Measurements from ENCODE around the gene AXIN2. TPM values are rescaled to one million over a fixed set of nuclear protein-coding genes. Genes with fewer than 3 reads are reported as not detected.

The AXIN2 gene
- polyA plus RNA-seq, 1 donor from 2014 or later = 26.7 TPM

DNA sequence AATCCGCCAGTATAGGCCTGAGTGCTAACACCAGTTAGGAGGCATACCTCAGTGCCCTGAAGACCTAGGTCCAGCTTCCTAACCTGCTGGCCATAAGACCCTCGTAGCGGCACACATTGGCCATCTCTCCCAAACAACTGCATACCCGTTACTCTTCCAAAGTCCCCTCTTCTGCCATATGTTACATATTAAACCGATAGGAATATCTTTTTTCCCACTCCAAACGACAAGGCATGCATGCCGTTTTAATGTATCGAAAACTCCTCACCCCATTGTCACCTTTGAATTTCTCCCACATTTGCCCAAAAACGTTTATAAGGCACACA is 721 bp upstream of the AXIN2 start:
- Histone ChIP-seq H2AFZ (ENCODE audit: low read depth, low read length) (no peak overlapping the region), H3K9ac (ENCODE audit: low read length) (peak overlapping the region; percentile 52), H3K4me3 (ENCODE audit: low read length) (no peak overlapping the region), H3K4me2 (ENCODE audit: low read length) (peak overlapping the region; percentile 68), H3K27ac (ENCODE audit: low read length) (peak overlapping the region; percentile 57), H3K9me3 (ENCODE audit: low read length) (no peaks in the 10 kb centered on the region), H4K20me1 (ENCODE audit: insufficient read depth) (peaks cover 20% of the 10 kb centered on the region), H3F3A (ENCODE audit: insufficient read depth, low read length, poor library complexity, severe bottlenecking) (no peaks in the 10 kb centered on the region), H3K9me2 (ENCODE audit: insufficient read depth, low read length) (no peaks in the 10 kb centered on the region), H3K27me3 (ENCODE audit: insufficient read depth, low read depth, low read length) (no peaks in the 10 kb centered on the region), H3K36me3 (ENCODE audit: insufficient read depth, low read length) (no peaks in the 10 kb centered on the region), H3K79me2 (replicated peaks; ENCODE audit: insufficient read depth, low read length) (no peaks in the 10 kb centered on the region)
- no peak for TF ChIP-seq EZH2 (IDR thresholded peaks at IDR 0.05; ENCODE audit: borderline replicate concordance, insufficient read depth, low read length, poor library complexity, severe bottlenecking)
- no peak for TF ChIP-seq TAF1 (IDR thresholded peaks at IDR 0.05; ENCODE audit: low read depth)
- TF ChIP-seq, protein P1, sequence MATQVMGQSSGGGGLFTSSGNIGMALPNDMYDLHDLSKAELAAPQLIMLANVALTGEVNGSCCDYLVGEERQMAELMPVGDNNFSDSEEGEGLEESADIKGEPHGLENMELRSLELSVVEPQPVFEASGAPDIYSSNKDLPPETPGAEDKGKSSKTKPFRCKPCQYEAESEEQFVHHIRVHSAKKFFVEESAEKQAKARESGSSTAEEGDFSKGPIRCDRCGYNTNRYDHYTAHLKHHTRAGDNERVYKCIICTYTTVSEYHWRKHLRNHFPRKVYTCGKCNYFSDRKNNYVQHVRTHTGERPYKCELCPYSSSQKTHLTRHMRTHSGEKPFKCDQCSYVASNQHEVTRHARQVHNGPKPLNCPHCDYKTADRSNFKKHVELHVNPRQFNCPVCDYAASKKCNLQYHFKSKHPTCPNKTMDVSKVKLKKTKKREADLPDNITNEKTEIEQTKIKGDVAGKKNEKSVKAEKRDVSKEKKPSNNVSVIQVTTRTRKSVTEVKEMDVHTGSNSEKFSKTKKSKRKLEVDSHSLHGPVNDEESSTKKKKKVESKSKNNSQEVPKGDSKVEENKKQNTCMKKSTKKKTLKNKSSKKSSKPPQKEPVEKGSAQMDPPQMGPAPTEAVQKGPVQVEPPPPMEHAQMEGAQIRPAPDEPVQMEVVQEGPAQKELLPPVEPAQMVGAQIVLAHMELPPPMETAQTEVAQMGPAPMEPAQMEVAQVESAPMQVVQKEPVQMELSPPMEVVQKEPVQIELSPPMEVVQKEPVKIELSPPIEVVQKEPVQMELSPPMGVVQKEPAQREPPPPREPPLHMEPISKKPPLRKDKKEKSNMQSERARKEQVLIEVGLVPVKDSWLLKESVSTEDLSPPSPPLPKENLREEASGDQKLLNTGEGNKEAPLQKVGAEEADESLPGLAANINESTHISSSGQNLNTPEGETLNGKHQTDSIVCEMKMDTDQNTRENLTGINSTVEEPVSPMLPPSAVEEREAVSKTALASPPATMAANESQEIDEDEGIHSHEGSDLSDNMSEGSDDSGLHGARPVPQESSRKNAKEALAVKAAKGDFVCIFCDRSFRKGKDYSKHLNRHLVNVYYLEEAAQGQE (IDR thresholded peaks at IDR 0.05; ENCODE audit: borderline replicate concordance) = no peak
- TF ChIP-seq POLR2AphosphoS5 (IDR thresholded peaks at IDR 0.05) = no peak
- TF ChIP-seq EP300 (conservative IDR thresholded peaks at IDR 0.05; ENCODE audit: poor library complexity, severe bottlenecking) = no peak
- no peak for TF ChIP-seq MXI1 (conservative IDR thresholded peaks at IDR 0.05; ENCODE audit: poor library complexity, severe bottlenecking)
- TF ChIP-seq SMC3 (conservative IDR thresholded peaks at IDR 0.05; ENCODE audit: poor library complexity) = no peak
- TF ChIP-seq RAD21 (conservative IDR thresholded peaks at IDR 0.05) = no peak
- TF ChIP-seq, protein P2, sequence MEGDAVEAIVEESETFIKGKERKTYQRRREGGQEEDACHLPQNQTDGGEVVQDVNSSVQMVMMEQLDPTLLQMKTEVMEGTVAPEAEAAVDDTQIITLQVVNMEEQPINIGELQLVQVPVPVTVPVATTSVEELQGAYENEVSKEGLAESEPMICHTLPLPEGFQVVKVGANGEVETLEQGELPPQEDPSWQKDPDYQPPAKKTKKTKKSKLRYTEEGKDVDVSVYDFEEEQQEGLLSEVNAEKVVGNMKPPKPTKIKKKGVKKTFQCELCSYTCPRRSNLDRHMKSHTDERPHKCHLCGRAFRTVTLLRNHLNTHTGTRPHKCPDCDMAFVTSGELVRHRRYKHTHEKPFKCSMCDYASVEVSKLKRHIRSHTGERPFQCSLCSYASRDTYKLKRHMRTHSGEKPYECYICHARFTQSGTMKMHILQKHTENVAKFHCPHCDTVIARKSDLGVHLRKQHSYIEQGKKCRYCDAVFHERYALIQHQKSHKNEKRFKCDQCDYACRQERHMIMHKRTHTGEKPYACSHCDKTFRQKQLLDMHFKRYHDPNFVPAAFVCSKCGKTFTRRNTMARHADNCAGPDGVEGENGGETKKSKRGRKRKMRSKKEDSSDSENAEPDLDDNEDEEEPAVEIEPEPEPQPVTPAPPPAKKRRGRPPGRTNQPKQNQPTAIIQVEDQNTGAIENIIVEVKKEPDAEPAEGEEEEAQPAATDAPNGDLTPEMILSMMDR (IDR thresholded peaks at IDR 0.05; ENCODE audit: poor library complexity, severe bottlenecking) = no peak

DNA sequence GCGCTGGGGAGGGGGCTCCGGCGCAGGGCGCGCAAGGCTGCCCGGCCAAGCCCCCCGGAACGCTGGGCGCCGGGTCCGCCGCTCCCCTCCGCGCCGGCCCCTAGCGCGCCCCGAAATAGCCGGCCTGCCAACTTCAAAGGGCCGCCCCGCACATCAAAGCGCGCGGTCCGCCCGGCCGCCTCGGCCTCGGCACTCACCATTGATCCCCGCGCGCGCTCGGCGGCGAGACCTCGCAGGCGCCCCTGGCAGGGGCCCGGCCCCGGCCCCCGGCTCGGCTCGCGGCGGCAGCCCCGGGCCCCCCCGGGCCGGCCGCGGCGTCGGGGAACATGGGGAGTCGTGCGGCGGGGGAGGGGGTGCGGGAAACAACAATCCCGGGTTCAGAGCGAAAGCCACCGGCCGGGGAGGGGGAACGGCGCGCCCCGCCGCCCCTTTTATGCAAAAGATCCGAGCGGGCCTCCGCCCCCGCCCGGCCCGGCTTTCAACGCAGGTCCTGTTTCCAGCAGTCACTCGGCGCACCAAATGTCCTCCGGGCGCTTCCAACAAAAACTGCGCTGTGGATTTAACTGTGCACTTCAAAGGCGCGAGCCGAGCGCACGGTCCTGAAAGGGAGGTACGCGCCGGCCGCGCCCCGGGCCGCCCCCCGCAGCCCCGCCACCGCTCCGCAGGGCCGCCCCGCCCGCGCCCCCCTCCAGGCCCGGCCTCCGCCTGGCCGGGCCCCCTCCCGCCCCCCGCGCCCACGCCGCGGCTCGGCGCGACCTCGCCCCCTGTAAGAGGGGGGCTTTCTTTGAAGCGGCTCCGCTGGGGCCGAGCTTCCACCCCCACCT is 608 bp downstream of the AXIN2 start:
- no peak overlapping the region for H3K4me3 ChIP-seq (ENCODE audit: low read length)
- H3K9me3 ChIP-seq (ENCODE audit: low read length) = no peaks in the 10 kb centered on the region
- H3K27ac ChIP-seq (ENCODE audit: low read length) = peak overlapping the region; percentile 77

More for the DNA sequence above, 608 bp downstream of the AXIN2 start:
- Histone ChIP-seq H3F3A (ENCODE audit: insufficient read depth, low read length, poor library complexity, severe bottlenecking) (no peaks in the 10 kb centered on the region), H3K4me2 (ENCODE audit: low read length) (no peak overlapping the region), H3K79me2 (replicated peaks; ENCODE audit: insufficient read depth, low read length) (no peaks in the 10 kb centered on the region), H3K36me3 (ENCODE audit: insufficient read depth, low read length) (no peaks in the 10 kb centered on the region), H3K27me3 (ENCODE audit: insufficient read depth, low read depth, low read length) (no peaks in the 10 kb centered on the region), H2AFZ (ENCODE audit: low read depth, low read length) (no peak overlapping the region), H3K9ac (ENCODE audit: low read length) (peak overlapping the region; percentile 86), H3K9me2 (ENCODE audit: insufficient read depth, low read length) (no peaks in the 10 kb centered on the region), H4K20me1 (ENCODE audit: insufficient read depth) (peaks cover 25% of the 10 kb centered on the region)
- TF ChIP-seq, protein P1 (IDR thresholded peaks at IDR 0.05; ENCODE audit: borderline replicate concordance) = no peak
- TF ChIP-seq SMC3 (conservative IDR thresholded peaks at IDR 0.05; ENCODE audit: poor library complexity) (no peak), TAF1 (IDR thresholded peaks at IDR 0.05; ENCODE audit: low read depth) (peak; percentile 5), MXI1 (conservative IDR thresholded peaks at IDR 0.05; ENCODE audit: poor library complexity, severe bottlenecking) (no peak)
